Endothelial cell of umbilical vein (primary cell): Measurements from ENCODE around the gene ELAPOR2. TPM values are rescaled to one million over a fixed set of nuclear protein-coding genes. Genes with fewer than 3 reads are reported as not detected.

Source experiments
- BruUV-seq: library from RNA; stranded (reverse); fragments of 400-500 nt; replicated peaks from 2 replicates; lab custom pipeline; 2021; lab: Mats Ljungman, UMichigan
- CTCF ChIA-PET: fragments of 300-600, 350-600 bp; sonication (Branson Sonifier 250); formaldehyde crosslinking; loops from one replicate; lab custom pipeline; 2021; ENCODE audit warnings: antibody characterized with exemption, inconsistent platforms; lab: Charles Lee
- POLR2A ChIA-PET: fragments of 300-600, 350-600 bp; sonication (Branson Sonifier 250); formaldehyde crosslinking; loops from one replicate; lab custom pipeline; 2021; ENCODE audit warnings: antibody characterized with exemption, inconsistent platforms; lab: Charles Lee
- DNase-seq: peaks from one replicate; pipeline ENCODE4 v3.0.0-alpha.2; 2011; ENCODE audit warnings: low read depth, low spot score
- FAIRE-seq: peaks from 2 replicates; lab custom pipeline; 2011; peaks lifted over from hg19 to GRCh38; lab: Jason Lieb, UNC
- H2AFZ ChIP-seq: 2 replicates; pipeline ENCODE4 v1.6.0; 2012; ENCODE audit warnings: low read depth, low read length, control low read depth, inconsistent platforms
- H3K27ac ChIP-seq: 2 replicates; pipeline ENCODE4 v1.5.1; 2011; ENCODE audit warnings: low read depth, mild to moderate bottlenecking, control low read depth, low read length, moderate library complexity; ENCODE audit not compliant: insufficient read depth
- H3K27me3 ChIP-seq, 2 experiments: 2 replicates each; pipeline versions ENCODE4 v1.6.0 to v1.6.1; 2011; ENCODE audit warnings: low read length in 2 of 2, mixed read lengths in 1 of 2; ENCODE audit not compliant: control insufficient read depth in 2 of 2, insufficient read depth in 2 of 2
- H3K36me3 ChIP-seq, 2 experiments: 2 replicates in 1 of 2; 3 replicates in 1 of 2; pipeline ENCODE4 v1.5.1; 2011; ENCODE audit warnings: low read length in 2 of 2, mild to moderate bottlenecking in 1 of 2, moderate library complexity in 1 of 2; ENCODE audit not compliant: control insufficient read depth in 2 of 2, insufficient read depth in 2 of 2; ENCODE audit errors: extremely low read depth in 1 of 2
- H3K4me1 ChIP-seq: 3 replicates; pipeline ENCODE4 v1.5.1; 2011; ENCODE audit warnings: mild to moderate bottlenecking, low read length; ENCODE audit not compliant: control insufficient read depth, insufficient read depth; ENCODE audit errors: extremely low read depth
- H3K4me2 ChIP-seq: 2 replicates; pipeline ENCODE4 v1.6.1; 2011; ENCODE audit warnings: low read length, control low read depth, mixed read lengths; ENCODE audit not compliant: insufficient read depth
- H3K4me3 ChIP-seq, 3 experiments: fragments of 200-600 bp in 1 of 3; sonication (generic), shearing (Covaris generic) in 1 of 3; replicated peaks in 1 of 3; 2 replicates each; pipeline ENCODE4 v1.5.1; 2011 to 2016; ENCODE audit warnings: control low read depth in 3 of 3, low read length in 3 of 3, mild to moderate bottlenecking in 2 of 3, inconsistent platforms in 1 of 3, low read depth in 1 of 3, moderate library complexity in 1 of 3; ENCODE audit not compliant: insufficient read depth in 1 of 3
- H3K79me2 ChIP-seq: 2 replicates; pipeline ENCODE4 v1.6.0; 2012; ENCODE audit warnings: low read length, inconsistent platforms; ENCODE audit not compliant: control insufficient read depth, insufficient read depth
- H3K9ac ChIP-seq: replicated peaks from 2 replicates; pipeline ENCODE3; 2011; ENCODE audit warnings: low read length, control low read depth; ENCODE audit not compliant: insufficient read depth; ENCODE audit errors: extremely low read depth
- H3K9me1 ChIP-seq: replicated peaks from 3 replicates; pipeline ENCODE4 v1.6.0; 2011; ENCODE audit warnings: mild to moderate bottlenecking, low read length; ENCODE audit not compliant: control insufficient read depth, insufficient read depth; ENCODE audit errors: extremely low read depth
- H3K9me3 ChIP-seq: replicated peaks from 2 replicates; pipeline ENCODE4 v1.5.1; 2012; ENCODE audit warnings: low read length, inconsistent platforms; ENCODE audit not compliant: control insufficient read depth, insufficient read depth
- H4K20me1 ChIP-seq: replicated peaks from 2 replicates; pipeline ENCODE3; 2011; ENCODE audit warnings: mild to moderate bottlenecking, low read length; ENCODE audit not compliant: control insufficient read depth, insufficient read depth; ENCODE audit errors: extremely low read depth
- CTCF ChIP-seq, 2 donors: IDR thresholded peaks; 1 replicate in 1 of 2; 2 replicates in 1 of 2; pipeline ENCODE4 v1.5.1; 2011; ENCODE audit warnings: low read length in 2 of 2, mild to moderate bottlenecking in 2 of 2, moderate library complexity in 2 of 2, control low read depth in 1 of 2, inconsistent platforms in 1 of 2, low read depth in 1 of 2; ENCODE audit not compliant: insufficient read depth in 1 of 2; ENCODE audit errors: extremely low read depth in 1 of 2
- FOS ChIP-seq: IDR thresholded peaks from 2 replicates; pipeline ENCODE4 v1.6.1; 2011; ENCODE audit warnings: mild to moderate bottlenecking, low read length, moderate library complexity, borderline replicate concordance; ENCODE audit not compliant: insufficient read depth
- GATA2 ChIP-seq: IDR thresholded peaks from 2 replicates; pipeline ENCODE4 v1.7.0; 2011; ENCODE audit warnings: low read depth, mild to moderate bottlenecking, moderate library complexity, mixed read lengths, low read length; ENCODE audit not compliant: insufficient read length, insufficient read depth
- JUN ChIP-seq: IDR thresholded peaks from 2 replicates; pipeline ENCODE4 v1.6.1; 2011; ENCODE audit warnings: borderline replicate concordance, low read depth; ENCODE audit not compliant: insufficient read length, insufficient read depth
- MYC ChIP-seq: IDR thresholded peaks from one replicate; pipeline ENCODE4 v1.6.1; 2011; ENCODE audit warnings: mild to moderate bottlenecking, low read depth, low read length
- POLR2A ChIP-seq: IDR thresholded peaks from 2 replicates; pipeline ENCODE4 v1.6.1; 2012; ENCODE audit warnings: low read depth, mild to moderate bottlenecking, control low read depth, low read length
- POLR2AphosphoS5 ChIP-seq: IDR thresholded peaks from 2 replicates; pipeline ENCODE4 v1.6.1; 2012; ENCODE audit warnings: low read depth, mild to moderate bottlenecking, control low read depth, low read length, moderate library complexity; ENCODE audit not compliant: insufficient read depth
- dilution Hi-C: fragments of 300-500 bp; cut with MboI; formaldehyde crosslinking; loops from one replicate; pipeline ENCODE4 v1.15.0; 2019; ENCODE audit warnings: low sequenced_read_pairs; ENCODE audit not compliant: extremely low pct_ligation_motif_present
- intact Hi-C: fragments of 100-400 bp; cut with micrococcal nuclease; formaldehyde crosslinking; loops from one replicate; pipeline ENCODE4 v1.10.0; 2022
- polyA plus RNA-seq, 4 experiments: library from polyadenylated mRNA; depleted of rRNA in 3 of 4; stranded (reverse) in 3 of 4; unstranded in 1 of 4; fragments of >200 nt; gene quantifications; 2 replicates each; pipeline versions ENCODE4 v1.2.1 to v1.2.3, GENCODE V29; 2011 to 2012; ENCODE audit warnings: missing spikeins in 1 of 4
- total RNA-seq: library from RNA; stranded (reverse); gene quantifications from 2 replicates; pipeline ENCODE4 v1.2.3, GENCODE V29; 2021

The ELAPOR2 gene
- total and polyA plus RNA-seq, 2 donors (not counting 3 experiments of a cell fraction or from before 2014, with no cell fraction given) = 38.2 to 63.5 TPM

- no peak overlapping the region for H3K4me3 ChIP-seq
- no peak overlapping the region for H3K4me2 ChIP-seq
- H3K36me3 ChIP-seq = no peaks in the 10 kb centered on the region
- no peak overlapping the region for H3K9ac ChIP-seq
- no peaks in the 10 kb centered on the region for H3K4me1 ChIP-seq
- H4K20me1 ChIP-seq = no peaks in the 10 kb centered on the region
- no peaks in the 10 kb centered on the region for H3K9me3 ChIP-seq
- dilution Hi-C loops (no loop called here), intact Hi-C loops (no loop called here)
- H3K9me1 ChIP-seq = no peaks in the 10 kb centered on the region
- DNase-seq (no peak), FAIRE-seq (no peak)
- H3K27me3 ChIP-seq = peaks cover 6 to 13% of the 10 kb centered on the region in 2 experiments
- ChIA-PET POLR2A (no interaction called here), CTCF (no interaction called here)
- no peaks in the 10 kb centered on the region for H3K79me2 ChIP-seq
- TF ChIP-seq FOS (no peak), MYC (no peak), POLR2A (no peak), POLR2AphosphoS5 (no peak), JUN (no peak), GATA2 (no peak), CTCF (IDR thresholded peaks at IDR 0.05; ENCODE audit: extremely low read depth in 1 of 2, insufficient read depth in 1 of 2, low read depth in 1 of 2, low read length in 2 of 2) (no peak)
- BruUV-seq = no TSS peak
- no peak overlapping the region for H2AFZ ChIP-seq
- no peak overlapping the region for H3K27ac ChIP-seq
These were observed 47.6 kb upstream of the ELAPOR2 start for GRCh38 chr7:87106974-87107612.
